Kidney epithelial cell (primary cell): ENCODE measurements around the gene ILF2. TPM values are rescaled to one million over a fixed set of nuclear protein-coding genes. Genes with fewer than 3 reads are reported as not detected.
A peak's percentile ranks its signal among the peaks of the same experiment; 100 is the strongest.

Experiments
- DNase-seq: peaks from one replicate; pipeline ENCODE4 v3.0.0-alpha.2; 2010; ENCODE audit warnings: low read depth
- H3K27me3 ChIP-seq: 2 replicates; pipeline ENCODE4 v1.6.0; 2011; ENCODE audit warnings: low read length; ENCODE audit not compliant: control insufficient read depth, insufficient read depth
- H3K36me3 ChIP-seq: 2 replicates; pipeline ENCODE4 v1.5.1; 2011; ENCODE audit warnings: low read length; ENCODE audit not compliant: control insufficient read depth, insufficient read depth
- H3K4me3 ChIP-seq: 2 replicates; pipeline ENCODE4 v1.5.1; 2011; ENCODE audit warnings: low read depth, mild to moderate bottlenecking, control low read depth, low read length
- CTCF ChIP-seq: IDR thresholded peaks from 2 replicates; pipeline ENCODE4 v1.5.1; 2011; ENCODE audit warnings: mild to moderate bottlenecking, moderate library complexity, low read length, control low read depth, inconsistent platforms; ENCODE audit not compliant: insufficient read depth, poor library complexity, severe bottlenecking
- total RNA-seq: library from RNA; depleted of rRNA; stranded (reverse); fragments of >200 nt; gene quantifications from 2 replicates; pipeline ENCODE4 v1.2.3, GENCODE V29; 2015

The ILF2 gene
- total RNA-seq, 1 donor from 2014 or later = 250 TPM

GRCh38 chr1:153635872-153636271 lies 34.9 kb downstream of the ILF2 start:
- no peak for TF ChIP-seq CTCF

GRCh38 chr1:153633754-153634665 lies 36.8 kb downstream of the ILF2 start, which contains the start of gene CHTOP:
CHTOP (plus strand) TSS chr1:153634066; CDS start chr1:153636589, 2,523 bp downstream.
- TF ChIP-seq CTCF = no peak
- peak within 1 kb of the TSS; percentile 61 for H3K4me3 ChIP-seq
- H3K36me3 ChIP-seq = peaks cover 5% of the 10 kb centered on the region
- DNase-seq = peak; percentile 92
- H3K27me3 ChIP-seq = no peaks in the 10 kb centered on the region

More at GRCh38 chr1:153635872-153636271, 34.9 kb downstream of the ILF2 start:
- H3K4me3 ChIP-seq = no peak overlapping the region
- peaks cover 5% of the 10 kb centered on the region for H3K36me3 ChIP-seq
- DNase-seq = no peak
- no peaks in the 10 kb centered on the region for H3K27me3 ChIP-seq

GRCh38 chr1:153633161-153633753 lies 37.5 kb downstream of the ILF2 start:
- peaks cover 5% of the 10 kb centered on the region for H3K36me3 ChIP-seq
- H3K27me3 ChIP-seq = no peaks in the 10 kb centered on the region
- TF ChIP-seq CTCF = no peak
- DNase-seq = no peak
- H3K4me3 ChIP-seq = peak overlapping the region; percentile 17

- no peak for TF ChIP-seq CTCF
- no peak for DNase-seq
- Histone ChIP-seq H3K36me3 (no peaks in the 10 kb centered on the region), H3K4me3 (no peak overlapping the region), H3K27me3 (no peaks in the 10 kb centered on the region)
Measured at GRCh38 chr1:153631047-153632022, 39.5 kb downstream of the ILF2 start.

GRCh38 chr1:153630384-153630783 lies 40.4 kb downstream of the ILF2 start:
- no peak for TF ChIP-seq CTCF
- DNase-seq = no peak
- H3K4me3 ChIP-seq = no peak overlapping the region
- H3K27me3 ChIP-seq = no peaks in the 10 kb centered on the region
- H3K36me3 ChIP-seq = no peaks in the 10 kb centered on the region
